Measurements from ENCODE around the gene SMOC2. TPM values are rescaled to one million over a fixed set of nuclear protein-coding genes. Genes with fewer than 3 reads are reported as not detected.

SMOC2 gene
- total RNA-seq, 4 donors from 2014 or later: 45.8 to 382 (median 160) TPM

GRCh38 chr6:168655462-168656152 is 214.6 kb downstream of the SMOC2 start:
- Histone ChIP-seq H3K9me3 (no peaks in the 10 kb centered on the region), H3K36me3 (peaks cover 0 to 31% of the 10 kb centered on the region in 2 donors), H3K4me1 (peaks cover 0 to 5% (median 0%) of the 10 kb centered on the region in 3 donors), H3K4me3 (no peak overlapping the region), H3K27ac (no peak overlapping the region), H3K27me3 (no peaks in the 10 kb centered on the region)
- TF ChIP-seq EP300 (IDR thresholded peaks at IDR 0.05) (no peak), POLR2A (IDR thresholded peaks at IDR 0.05) (no peak), POLR2AphosphoS5 (IDR thresholded peaks at IDR 0.05) (no peak)
- TF ChIP-seq, protein P1, sequence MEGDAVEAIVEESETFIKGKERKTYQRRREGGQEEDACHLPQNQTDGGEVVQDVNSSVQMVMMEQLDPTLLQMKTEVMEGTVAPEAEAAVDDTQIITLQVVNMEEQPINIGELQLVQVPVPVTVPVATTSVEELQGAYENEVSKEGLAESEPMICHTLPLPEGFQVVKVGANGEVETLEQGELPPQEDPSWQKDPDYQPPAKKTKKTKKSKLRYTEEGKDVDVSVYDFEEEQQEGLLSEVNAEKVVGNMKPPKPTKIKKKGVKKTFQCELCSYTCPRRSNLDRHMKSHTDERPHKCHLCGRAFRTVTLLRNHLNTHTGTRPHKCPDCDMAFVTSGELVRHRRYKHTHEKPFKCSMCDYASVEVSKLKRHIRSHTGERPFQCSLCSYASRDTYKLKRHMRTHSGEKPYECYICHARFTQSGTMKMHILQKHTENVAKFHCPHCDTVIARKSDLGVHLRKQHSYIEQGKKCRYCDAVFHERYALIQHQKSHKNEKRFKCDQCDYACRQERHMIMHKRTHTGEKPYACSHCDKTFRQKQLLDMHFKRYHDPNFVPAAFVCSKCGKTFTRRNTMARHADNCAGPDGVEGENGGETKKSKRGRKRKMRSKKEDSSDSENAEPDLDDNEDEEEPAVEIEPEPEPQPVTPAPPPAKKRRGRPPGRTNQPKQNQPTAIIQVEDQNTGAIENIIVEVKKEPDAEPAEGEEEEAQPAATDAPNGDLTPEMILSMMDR (IDR thresholded peaks at IDR 0.05): no peak
- WGBS, 2 donors (ENCODE audit: low coverage in 1 of 2): 93 to 96% methylated on average over 3 to 10 of the region's 14 CpGs
- no peak for ATAC-seq

GRCh38 chr6:168658059-168658458 is 217.1 kb downstream of the SMOC2 start:
- ATAC-seq: no peak
- WGBS, 2 donors (ENCODE audit: low coverage in 1 of 2): no CpG with 5 or more reads among the region's 1 CpG
- Histone ChIP-seq H3K9me3 (no peaks in the 10 kb centered on the region), H3K4me3 (no peak overlapping the region), H3K4me1 (no peaks in the 10 kb centered on the region), H3K27ac (no peak overlapping the region), H3K36me3 (peaks cover 0 to 26% of the 10 kb centered on the region in 2 donors), H3K27me3 (no peaks in the 10 kb centered on the region)
- no peak for TF ChIP-seq POLR2A (IDR thresholded peaks at IDR 0.05)
- TF ChIP-seq, protein P1 (IDR thresholded peaks at IDR 0.05): peak in 1 of 4 experiments; percentile 19

DNA sequence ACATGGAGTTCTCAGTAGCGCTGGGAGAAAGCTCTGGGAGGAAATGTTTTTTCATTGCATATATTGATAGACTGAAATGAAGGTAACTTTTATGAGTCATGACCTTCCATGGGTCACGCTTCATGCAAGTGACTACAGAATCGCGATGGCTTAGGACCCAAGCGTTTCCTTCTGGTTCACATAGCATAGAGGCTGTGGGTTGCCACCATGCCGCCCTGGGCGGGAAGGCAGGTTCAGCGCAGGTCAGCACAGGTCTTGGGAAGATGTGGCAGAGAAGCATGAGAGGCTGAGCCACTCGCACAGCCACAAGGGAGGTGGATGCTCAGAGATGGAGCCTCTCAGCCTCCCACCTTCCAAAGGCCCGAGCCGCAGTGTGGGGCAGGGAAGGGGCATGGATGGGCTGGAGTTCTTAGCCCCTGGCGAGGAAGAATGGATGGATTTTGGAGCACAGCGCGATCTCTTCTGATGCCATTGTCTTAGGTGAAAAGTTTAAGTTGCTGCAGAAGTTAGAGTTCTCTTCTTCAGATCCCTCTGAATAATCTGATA is 219.5 kb downstream of the SMOC2 start:
- Histone ChIP-seq H3K36me3 (peaks cover 0 to 33% of the 10 kb centered on the region in 2 donors), H3K27ac (no peak overlapping the region), H3K9me3 (no peaks in the 10 kb centered on the region), H3K27me3 (no peaks in the 10 kb centered on the region), H3K4me3 (no peak overlapping the region), H3K4me1 (no peaks in the 10 kb centered on the region)
- TF ChIP-seq EP300 (IDR thresholded peaks at IDR 0.05): no peak
- TF ChIP-seq POLR2AphosphoS5 (IDR thresholded peaks at IDR 0.05): no peak
- no peak for TF ChIP-seq POLR2A (IDR thresholded peaks at IDR 0.05)
- TF ChIP-seq, protein P1 (IDR thresholded peaks at IDR 0.05): no peak
- no peak for ATAC-seq
- 98 to 100% methylated on average over 2 to 11 of the region's 14 CpGs for whole genome bisulfite sequencing, 2 donors (ENCODE audit: low coverage in 1 of 2)

DNA sequence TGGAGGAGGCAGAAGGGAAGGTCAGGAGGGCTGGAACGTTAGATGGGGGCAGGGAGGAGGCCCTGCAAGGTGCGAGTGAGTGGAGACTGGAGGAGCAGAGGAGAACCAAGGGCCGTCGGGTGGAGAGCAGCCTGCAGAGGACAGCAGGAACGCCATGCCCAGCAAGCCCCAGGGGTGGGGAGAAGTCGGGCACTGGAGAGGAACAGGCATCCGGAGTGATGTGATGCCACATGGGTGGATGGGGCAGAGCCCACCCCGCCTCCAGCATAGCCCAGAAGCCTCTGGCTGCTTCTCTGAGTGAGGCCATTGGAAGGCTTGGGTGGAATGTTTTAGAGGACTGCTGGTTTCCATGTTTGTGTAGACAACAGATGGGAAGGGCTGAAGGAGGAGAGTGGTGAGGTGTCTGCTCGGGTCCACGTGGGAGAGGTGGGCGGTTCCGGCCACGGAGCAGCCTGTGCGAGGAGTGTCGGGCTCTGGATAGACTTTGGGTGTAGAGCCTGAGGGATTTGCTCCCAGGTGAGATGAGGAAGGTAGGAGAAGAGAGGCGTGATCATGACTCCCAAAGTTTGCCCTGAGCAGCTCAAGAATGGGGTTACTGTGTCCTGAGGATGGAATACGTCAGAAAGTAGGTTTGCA is 221.4 kb downstream of the SMOC2 start:
- Histone ChIP-seq H3K9me3 (no peaks in the 10 kb centered on the region), H3K36me3 (peaks cover 0 to 29% of the 10 kb centered on the region in 2 donors), H3K27ac (no peak overlapping the region), H3K4me3 (no peak overlapping the region), H3K27me3 (no peaks in the 10 kb centered on the region), H3K4me1 (no peaks in the 10 kb centered on the region)
- WGBS, 2 donors (ENCODE audit: low coverage in 1 of 2): 85 to 98% methylated on average over 6 to 14 of the region's 17 CpGs
- TF ChIP-seq, protein P1 (IDR thresholded peaks at IDR 0.05): no peak
- no peak for TF ChIP-seq POLR2A (IDR thresholded peaks at IDR 0.05)
- no peak for TF ChIP-seq POLR2AphosphoS5 (IDR thresholded peaks at IDR 0.05)
- no peak for TF ChIP-seq EP300 (IDR thresholded peaks at IDR 0.05)
- ATAC-seq: no peak
